ENCODE measurements around the gene CACNA1H.
"Not testable (repeated sequence)": the region's sequence is repeated elsewhere in the genome, so short reads cannot be mapped to it uniquely, and the experiment has no call there.

GRCh38 chr16:1256296-1256873, 103.5 kb downstream of the CACNA1H start:
- not testable (repeated sequence) for TF ChIP-seq CTCF, POLR2A (IDR thresholded peaks at IDR 0.05)

All from right lobe of liver (tissue), 4 donors.